Right ventricle myocardium inferior (tissue), 1 donor: ENCODE data around the gene PPP3CA. TPM values are rescaled to one million over a fixed set of nuclear protein-coding genes. Genes with fewer than 3 reads are reported as not detected.
"Not testable (repeated sequence)": the region's sequence is repeated elsewhere in the genome, so short reads cannot be mapped to it uniquely, and the experiment has no call there.

Experiments
- ATAC-seq: fragments of 200-7000 bp; cut with Tn5 transposase; one replicate; pipeline ENCODE4 v1.9.1; 2020; ENCODE audit warnings: mild to moderate bottlenecking, moderate library complexity
- DNase-seq: peaks from one replicate; pipeline ENCODE4 v3.0.0; 2021; ENCODE audit errors: missing footprints
- intact Hi-C: fragments of 100-400 bp; cut with DNase I; formaldehyde crosslinking; loops from one replicate; pipeline ENCODE4 v1.11.0; 2022
- total RNA-seq: library from RNA; stranded (reverse); fragmentation: NEBNext Ultra II Directional; extraction: Animal tissue kit (Norgen Biotek cat#: 25700); gene quantifications from one replicate; pipeline ENCODE4 v1.2.1, GENCODE V29; 2021
- donor health status: DM: no; HTN: yes; CAD: no; lungs with severe emphysema.

The PPP3CA gene
- total RNA-seq, 1 donor from 2014 or later: 23.3 TPM

DNA sequence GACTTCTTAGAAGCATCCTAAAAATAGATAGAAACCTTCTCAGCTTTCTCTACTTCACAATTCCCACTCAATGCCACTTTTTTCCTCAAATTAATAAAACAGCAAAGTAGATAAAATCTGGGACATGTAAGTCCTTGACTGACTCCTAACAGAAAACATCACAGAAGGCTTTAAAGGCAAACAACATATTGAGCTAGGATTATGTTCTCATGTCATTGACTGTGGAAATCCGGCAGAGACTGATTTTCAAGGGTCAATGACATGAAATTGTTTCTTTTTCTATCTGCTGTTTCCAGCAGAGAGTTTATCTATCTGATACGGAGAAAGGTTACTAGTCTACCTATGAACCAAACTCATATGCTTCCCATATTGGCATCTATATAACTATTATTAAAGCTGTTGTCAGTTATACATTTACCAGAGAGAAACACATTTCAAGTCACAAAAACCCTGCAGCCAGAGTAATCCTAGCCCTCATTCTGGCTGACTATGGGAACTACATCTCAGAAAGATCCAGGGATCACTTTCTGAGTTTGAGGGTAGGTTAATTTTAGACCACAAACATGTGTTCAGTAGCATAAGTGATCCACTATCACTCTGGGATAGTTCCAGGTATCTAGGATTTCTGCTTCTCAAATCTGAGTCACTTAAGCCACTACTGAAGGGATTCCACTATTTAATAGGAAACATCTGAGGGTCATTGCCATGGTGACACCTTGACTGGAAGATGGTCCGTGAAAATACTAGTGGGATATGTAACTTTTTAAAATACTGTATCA lies 147.6 kb downstream of the PPP3CA start:
- peak; percentile 69 for ATAC-seq
- intact Hi-C loops: no loop called here
- no peak for DNase-seq

DNA sequence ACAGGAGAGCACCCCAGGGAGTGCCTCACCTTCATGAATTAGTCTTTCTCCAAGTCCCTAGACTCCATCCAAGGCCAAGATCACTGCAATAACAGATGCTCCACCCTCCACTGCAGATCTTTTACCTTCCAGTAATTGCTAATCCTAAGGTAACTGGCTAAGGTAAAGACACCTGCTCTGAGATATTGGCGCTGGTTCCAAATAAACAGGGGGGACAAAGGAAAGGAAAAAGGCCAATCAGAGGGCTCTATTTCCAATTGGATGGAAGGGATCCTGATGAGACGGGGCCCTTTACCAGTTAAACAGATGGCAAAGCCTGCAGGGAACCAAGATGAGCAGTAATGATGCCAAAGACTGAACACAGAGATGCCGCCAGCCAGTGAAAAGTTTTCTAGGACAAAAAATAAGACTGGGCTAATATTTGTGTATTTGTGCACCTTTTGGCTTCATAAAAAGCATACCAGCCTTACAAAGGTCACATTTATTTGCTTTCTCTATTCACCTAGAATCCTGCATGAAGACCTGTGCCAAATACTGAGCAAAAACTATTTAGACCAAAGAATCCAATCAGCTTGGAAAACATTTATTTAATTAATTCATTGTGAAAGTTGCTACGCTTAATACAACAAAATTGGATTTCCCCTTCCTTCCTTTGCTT lies 148.5 kb downstream of the PPP3CA start:
- ATAC-seq: no peak
- intact Hi-C loops: no loop called here
- no peak for DNase-seq

DNA sequence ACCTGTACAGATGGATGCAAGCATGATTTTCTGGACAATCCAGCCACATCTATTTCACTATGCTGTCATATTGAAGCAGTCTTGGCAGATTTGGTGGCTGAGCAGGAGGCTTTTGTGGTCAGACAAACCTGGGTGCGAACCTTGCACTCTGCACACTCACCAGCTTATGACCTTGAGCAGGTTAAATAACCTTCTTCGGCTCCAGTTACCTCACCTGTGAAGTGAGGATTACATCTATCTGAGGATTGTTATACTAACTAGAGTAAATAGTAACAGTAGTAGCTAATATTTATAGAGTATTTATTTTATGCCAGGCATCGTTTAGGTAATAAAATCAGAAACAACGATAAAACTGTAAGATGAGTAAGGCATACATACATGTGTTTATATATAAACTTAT lies 150.0 kb downstream of the PPP3CA start:
- intact Hi-C loops: no loop called here
- no peak for ATAC-seq

DNA sequence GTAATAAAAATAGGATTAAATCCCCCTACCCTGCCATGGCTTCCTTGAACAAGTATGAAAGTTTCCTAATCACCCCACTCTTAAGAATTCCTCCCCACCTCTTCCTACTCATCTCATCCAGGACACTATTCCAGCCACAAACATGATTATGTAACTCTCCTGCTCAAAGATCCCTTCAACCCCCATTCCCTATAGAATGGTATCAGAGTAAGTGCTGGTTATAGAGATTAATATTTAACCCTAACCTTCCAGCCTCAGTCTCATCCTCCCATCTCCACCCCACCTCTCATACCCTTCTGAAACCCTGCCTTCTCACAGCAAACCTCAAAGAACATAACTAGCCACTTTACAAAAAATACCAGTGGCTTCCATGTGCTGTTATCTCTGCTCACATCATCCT lies 155.1 kb downstream of the PPP3CA start:
- intact Hi-C loops: loop anchor here (5.0 kb wide), 1 partner anchor 460 kb away; no protein-coding TSS in a partner anchor
- no peak for DNase-seq
- peak; percentile 20 for ATAC-seq

More for the DNA sequence above, 150.0 kb downstream of the PPP3CA start:
- DNase-seq: no peak

DNA sequence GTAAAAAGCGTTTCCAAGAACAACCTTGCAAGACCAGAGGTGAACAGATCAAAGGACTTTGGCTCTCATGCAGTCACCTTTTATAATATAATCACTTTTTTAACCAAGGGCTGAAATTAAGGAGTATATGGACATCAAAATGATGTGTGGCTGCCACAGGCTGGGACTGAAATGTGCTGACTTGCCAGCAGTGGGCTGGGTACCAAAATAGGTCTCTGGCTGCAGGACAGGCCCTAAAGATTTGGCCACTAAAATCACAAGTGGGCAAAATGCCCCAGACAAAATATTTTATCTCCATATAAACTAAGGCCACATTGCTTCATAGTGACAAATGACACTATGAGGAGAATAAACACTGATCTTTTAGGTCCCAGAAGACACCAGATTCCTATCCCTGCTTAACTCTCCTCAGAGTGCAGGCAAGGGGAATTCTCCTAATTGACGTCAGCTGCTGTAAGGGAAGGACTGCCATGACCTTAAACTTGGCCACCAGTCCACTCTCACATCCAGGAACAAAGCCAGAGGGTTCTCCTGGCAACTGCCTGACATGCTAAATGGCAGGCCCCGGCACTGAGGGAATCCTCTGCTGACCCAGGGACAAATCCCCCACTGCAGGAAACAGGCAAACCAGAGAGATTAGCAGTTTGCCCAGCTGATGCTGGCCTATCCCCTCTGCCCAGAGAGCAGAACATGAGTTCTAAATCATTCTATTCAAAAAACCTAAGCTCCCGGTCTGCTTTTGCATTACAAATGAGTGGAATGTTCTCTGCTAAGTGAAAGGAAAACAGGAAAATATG lies 155.8 kb downstream of the PPP3CA start:
- DNase-seq (peak; percentile 78), ATAC-seq (peak; percentile 99)
- intact Hi-C loops: loop anchor here (2.0 to 5.0 kb wide), 2 partner anchors 155 to 461 kb away; partner anchors contain the start of gene PPP3CA

DNA sequence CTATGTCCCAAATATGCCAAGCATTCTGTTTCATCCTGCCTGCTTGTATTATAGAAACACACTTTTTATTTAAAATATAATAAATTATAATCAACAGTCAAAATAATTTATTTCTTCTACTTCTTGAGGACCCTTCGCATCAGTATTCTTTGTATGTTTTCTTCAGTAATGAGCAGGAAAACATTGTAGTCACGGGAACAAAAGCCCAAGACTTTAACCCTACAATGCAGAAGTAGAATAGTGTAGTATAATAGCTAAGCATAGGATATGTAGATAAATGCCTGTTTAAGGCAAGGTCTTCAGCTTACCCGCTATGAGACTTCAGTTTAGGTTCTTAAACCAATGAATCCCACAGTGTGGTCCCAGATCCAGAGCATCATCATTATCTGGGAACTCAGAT lies 156.6 kb downstream of the PPP3CA start:
- intact Hi-C loops: loop anchor here (2.0 to 5.0 kb wide), 2 partner anchors 156 to 462 kb away; partner anchors contain the start of gene PPP3CA
- DNase-seq: no peak
- ATAC-seq: no peak

DNA sequence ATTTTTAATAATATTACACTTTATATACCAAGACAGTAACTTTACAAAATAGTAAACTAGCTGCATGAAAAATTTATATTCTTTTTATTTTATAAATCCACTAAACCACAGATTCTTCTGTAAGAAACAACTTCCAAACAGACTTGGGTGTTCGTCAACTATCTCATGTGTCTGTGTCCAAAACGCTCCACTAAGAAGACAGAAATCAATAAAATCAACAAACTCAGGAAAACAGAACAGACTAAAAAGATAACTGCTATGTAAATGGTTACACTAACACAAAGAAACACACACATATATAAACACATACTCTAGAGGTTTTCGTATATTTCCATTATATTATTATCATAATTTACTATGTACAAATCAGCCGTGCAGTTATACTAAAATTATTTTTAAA lies 158.4 kb downstream of the PPP3CA start:
- ATAC-seq (no peak), DNase-seq (no peak)
- intact Hi-C loops: no loop called here

DNA sequence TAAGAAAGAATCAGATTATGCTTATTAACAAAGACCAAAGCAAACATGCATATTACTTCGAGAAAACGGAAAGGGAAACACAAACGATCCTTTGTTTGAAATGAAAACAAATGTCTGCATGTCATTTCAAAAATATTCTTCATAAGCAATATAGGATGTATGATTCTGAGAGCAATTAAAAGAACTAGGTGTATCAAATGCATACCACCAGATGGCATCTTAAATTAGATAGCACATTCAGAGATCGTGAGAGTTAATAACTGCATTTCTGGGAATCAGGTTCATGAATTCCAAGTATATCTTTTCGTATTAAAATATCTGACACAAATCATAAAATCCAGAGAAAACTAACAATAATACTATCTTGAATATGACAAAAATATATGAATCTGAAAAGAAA lies 159.5 kb downstream of the PPP3CA start:
- ATAC-seq: no peak
- no peak for DNase-seq
- intact Hi-C loops: no loop called here

DNA sequence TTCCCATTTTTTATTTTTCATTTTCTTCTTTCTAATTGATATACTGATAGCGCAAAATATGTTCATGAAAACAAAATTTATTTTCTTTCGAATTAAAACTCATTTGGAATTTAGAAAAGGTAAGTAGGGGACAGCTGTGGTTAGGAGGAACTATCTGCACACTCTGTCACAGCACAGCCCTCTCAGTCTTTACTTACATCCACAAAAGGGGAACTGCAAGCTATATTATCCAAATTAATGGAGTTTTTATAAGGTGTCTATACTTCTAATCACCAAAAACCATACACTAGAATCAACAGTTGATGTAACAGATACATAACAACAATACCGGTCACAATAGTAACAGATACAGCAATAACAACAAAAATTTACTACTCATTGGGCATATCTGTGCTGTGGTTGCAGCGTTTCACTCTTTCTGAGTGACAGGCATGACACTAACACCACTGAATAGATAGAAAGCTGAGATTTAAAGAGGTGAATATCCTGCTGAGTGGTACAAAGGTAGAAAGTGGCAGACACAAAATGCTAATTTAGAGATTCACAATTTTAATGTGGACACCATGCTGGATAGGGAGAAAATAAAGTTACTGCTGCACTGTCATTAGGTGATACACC lies 160.7 kb downstream of the PPP3CA start:
- DNase-seq (no peak), ATAC-seq (no peak)
- intact Hi-C loops: no loop called here

DNA sequence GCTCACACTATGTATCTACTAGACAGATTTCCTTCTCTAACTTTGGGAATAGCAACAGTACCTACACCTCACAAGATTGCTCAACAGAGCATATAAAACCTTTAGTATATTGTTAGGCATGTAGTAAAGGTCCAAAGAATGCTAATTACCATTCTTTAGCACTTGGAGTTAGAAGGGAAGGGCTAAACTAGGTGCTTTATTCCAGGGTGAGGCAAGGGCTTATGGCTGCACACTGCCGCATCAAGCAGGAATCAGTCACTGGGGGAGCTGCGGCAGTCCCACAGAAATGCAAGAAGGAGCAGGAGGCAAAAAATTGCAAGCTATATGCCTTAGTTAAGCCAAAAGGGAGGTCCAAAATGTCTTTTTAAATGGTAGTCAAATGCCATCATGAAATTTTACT lies 162.7 kb downstream of the PPP3CA start:
- DNase-seq (no peak), ATAC-seq (no peak)
- intact Hi-C loops: no loop called here

DNA sequence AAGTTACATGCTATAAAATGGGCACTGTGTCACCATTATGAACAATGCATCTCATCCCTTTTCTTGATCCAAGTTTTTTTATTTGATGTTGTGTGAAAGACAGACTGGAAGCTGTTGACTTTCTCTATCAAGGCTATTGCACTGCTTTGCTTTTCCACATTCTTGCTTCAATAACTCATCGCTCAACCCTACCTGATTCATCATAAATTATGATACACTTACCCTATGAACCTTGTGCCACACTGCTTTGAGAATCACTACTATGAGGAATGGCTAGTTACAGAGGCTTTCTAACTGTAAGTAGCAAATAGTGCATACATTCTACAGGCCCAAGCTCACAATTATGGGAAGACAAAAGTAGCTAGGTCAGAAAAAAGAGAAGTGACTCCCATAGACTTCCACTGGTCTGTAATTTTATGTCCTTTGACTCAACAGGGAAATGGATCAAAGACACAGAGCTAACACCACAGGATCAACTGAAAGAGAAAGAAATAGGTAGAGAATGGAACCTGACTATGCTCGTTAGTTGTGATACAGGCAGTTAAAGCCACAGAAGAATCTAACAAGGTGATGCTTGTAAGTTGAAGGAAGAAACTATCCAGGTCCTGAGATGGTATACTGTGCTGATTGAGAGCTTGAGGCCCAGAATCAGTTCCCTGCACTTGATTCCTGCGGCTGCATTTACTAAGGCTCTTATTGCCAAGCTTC lies 163.5 kb downstream of the PPP3CA start:
- ATAC-seq: no peak
- intact Hi-C loops: no loop called here
- DNase-seq: no peak

DNA sequence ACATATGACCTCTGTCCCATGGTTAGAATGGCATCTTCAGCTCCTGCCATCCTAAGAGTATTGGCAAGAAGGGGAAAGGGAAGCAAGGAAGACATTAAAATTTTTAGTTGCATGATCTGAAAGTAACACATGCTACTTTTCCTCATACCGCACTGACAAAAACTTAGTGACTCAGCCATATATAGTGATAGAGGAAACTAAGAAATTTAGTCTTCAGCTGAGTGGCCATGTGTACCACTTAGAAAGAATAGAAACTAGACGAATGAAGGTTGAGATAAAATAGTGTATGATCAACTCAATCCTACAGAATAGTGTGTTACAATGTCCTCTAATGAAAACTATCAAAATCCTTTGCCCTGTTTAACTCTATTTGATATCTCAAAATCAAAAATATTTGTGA lies 164.1 kb downstream of the PPP3CA start:
- intact Hi-C loops: no loop called here
- ATAC-seq (no peak), DNase-seq (no peak)

DNA sequence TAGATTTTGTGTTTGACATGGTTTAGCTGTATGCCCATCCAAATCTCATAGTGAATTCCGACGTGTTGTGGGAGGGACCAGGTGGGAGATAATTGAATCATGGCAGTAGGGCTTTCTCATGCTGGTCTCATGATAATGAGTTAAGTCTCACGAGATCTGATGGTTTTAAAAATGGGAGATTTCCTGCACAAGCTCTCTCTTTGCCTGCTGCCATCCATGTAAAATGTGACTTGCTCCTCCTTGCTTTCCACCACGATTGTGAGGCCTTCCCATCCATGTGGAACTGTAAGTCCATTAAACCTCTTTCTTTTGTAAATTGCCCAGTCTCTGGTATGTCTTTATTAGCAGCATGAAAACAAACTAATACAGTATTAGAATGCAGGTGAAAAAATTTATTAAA lies 164.6 kb downstream of the PPP3CA start:
- ATAC-seq, intact Hi-C loops, DNase-seq: not testable (repeated sequence)

DNA sequence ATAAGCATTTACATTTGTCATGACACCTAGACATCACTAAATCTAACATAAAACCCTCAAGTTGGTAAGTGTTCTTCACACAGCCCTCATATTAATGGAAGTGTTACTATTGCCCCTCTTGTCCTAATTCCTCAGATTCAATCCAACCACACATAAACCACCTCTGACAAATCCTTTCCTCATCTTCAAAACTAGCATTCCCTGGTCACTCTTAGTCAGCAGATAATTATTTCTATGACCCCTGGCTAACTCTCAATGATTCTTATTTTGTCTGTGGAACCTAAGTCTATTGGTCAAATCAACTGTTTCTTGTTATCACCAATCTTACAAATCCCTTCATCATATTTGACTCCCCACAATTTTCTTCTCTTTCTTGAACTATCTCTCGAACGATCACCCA lies 168.6 kb downstream of the PPP3CA start:
- intact Hi-C loops: loop anchor here (5.0 kb wide), 1 partner anchor 169 kb away; the partner anchor contains the start of gene PPP3CA
- no peak for DNase-seq
- ATAC-seq: no peak

DNA sequence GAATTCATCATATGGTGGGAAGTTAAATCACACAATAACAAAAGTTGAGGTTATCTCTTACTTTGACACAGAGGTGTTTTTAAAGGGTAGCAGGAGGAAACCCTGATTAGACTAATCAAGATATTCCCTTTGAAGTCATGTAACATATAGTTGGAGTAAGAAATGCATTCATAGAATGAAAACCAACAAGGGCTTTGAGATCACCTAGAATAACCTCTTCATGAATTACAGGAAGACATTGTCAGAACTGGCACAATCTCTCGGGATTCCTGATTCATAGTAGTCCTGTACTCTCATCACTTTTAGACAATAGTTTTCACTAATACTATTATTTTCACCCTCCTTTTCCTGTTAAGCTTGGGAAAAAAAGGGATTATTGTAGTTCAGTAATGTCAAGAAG lies 170.2 kb downstream of the PPP3CA start:
- ATAC-seq: no peak
- intact Hi-C loops: loop anchor here (5.0 kb wide), 1 partner anchor 170 kb away; the partner anchor contains the start of gene PPP3CA
- DNase-seq: no peak

DNA sequence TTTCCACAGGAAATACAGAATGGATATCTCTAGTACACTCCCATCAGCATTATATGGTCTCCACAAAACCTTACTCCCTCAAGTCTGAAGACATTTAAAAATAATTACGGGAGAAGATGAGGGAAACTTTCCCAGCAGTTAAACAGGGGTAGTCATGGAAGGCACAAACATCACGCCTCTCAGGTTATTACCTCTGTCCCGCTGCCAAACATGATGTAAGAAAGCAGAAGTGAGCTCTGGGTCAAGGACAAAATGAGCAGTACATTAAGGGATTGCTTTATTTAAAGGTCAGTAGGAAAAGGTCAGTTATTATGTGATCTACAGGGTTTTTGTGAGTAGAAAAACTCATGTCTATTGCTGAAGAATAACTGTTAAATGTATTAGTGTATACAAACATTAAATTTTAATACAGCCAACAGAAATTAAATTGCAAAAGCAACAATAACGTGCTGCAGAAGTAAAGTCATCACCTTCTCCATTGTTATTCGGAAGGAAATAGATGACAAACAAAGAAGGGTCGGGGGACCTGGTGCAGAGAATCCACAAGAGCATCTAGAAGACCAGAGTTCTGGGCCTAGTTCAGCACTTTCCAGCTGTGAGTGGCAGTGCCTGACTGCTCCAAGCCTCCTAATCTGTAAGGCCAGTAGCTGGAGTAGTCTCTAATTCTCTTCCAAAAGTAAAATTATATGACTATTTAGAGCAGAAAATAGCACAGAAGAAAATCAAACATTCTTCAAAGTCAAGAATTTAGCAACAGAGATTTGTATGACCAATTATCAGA lies 171.2 kb downstream of the PPP3CA start:
- DNase-seq (no peak), ATAC-seq (peak; percentile 79)
- intact Hi-C loops: loop anchor here (5.0 kb wide), 1 partner anchor 171 kb away; the partner anchor contains the start of gene PPP3CA

DNA sequence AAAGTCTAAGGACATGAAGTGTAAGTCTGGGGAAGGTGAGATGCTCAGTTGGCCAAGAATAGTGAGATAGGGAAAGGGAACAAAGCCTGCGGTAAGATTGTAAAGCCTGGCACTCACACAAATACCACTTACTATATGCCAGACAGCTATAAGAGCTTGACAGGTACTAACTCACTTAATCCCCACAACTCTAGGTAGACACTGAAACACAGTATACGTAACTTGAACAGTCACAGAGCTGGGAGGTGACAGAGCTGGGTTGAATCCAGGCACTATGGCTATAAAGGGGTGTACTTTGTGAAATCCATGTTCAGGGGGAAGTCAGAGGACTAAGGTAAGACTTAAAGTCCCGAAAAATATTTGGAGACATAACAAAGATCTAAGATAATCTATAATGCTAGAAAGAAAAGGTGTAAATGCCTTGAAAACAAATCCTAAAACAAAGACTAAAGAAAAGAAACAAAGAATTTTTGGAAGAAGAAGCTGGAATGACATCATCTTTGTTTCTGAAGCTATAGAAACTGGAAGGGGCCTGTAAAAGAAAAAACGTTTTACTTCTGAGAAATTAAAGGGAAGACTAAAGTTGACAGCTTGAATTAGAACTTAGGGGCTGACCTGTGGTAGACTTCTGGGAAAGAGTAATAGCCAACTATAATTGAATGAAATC lies 172.5 kb downstream of the PPP3CA start:
- ATAC-seq (no peak), DNase-seq (no peak)
- intact Hi-C loops: loop anchor here (5.0 kb wide), 1 partner anchor 172 kb away; the partner anchor contains the start of gene PPP3CA
